Peyer's patch (tissue), 4 donors: ENCODE results near the gene CA9.

Experiments
- CTCF ChIP-seq, 6 experiments: fragments of 450-650 bp in 4 of 6; fragments of 200-600 bp in 2 of 6; sonication (generic) in 1 of 6; IDR thresholded peaks; one replicate each; pipeline ENCODE4 v1.5.1; 2017 to 2019; ENCODE audit warnings: antibody characterized with exemption in 6 of 6, mild to moderate bottlenecking in 3 of 6, moderate library complexity in 1 of 6
- POLR2A ChIP-seq, 2 donors: fragments of 450-650 bp; IDR thresholded peaks; one replicate each; pipeline ENCODE4 v1.5.1; 2017; ENCODE audit warnings: antibody characterized with exemption in 2 of 2, mild to moderate bottlenecking in 2 of 2, moderate library complexity in 2 of 2

- TF ChIP-seq POLR2A (IDR thresholded peaks at IDR 0.05) (no peak), CTCF (IDR thresholded peaks at IDR 0.05) (no peak)
Observed at GRCh38 chr9:35719546-35719945, 45.8 kb downstream of the CA9 start.
